H1 (cell line): ENCODE results near the gene BBC3. TPM values are rescaled to one million over a fixed set of nuclear protein-coding genes. Genes with fewer than 3 reads are reported as not detected.

Experiments used
- CEBPB ChIP-seq: IDR thresholded peaks from 2 replicates; pipeline ENCODE4 v1.6.1; 2012; ENCODE audit warnings: low read depth, low read length
- EGR1 ChIP-seq: IDR thresholded peaks from 2 replicates; pipeline ENCODE4 v1.6.1; 2011; ENCODE audit warnings: low read depth, low read length, borderline replicate concordance
- EZH2 ChIP-seq: fragments of 200-600 bp; sonication (generic); IDR thresholded peaks from 2 replicates; pipeline ENCODE4 v1.7.1; 2012; ENCODE audit warnings: low read depth, mild to moderate bottlenecking, moderate library complexity, low read length, inconsistent platforms; ENCODE audit not compliant: severe bottlenecking
- KDM1A ChIP-seq: fragments of 200-600, 300-600 bp; sonication (generic); IDR thresholded peaks from 2 replicates; pipeline ENCODE4 v1.7.1; 2016; ENCODE audit warnings: mild to moderate bottlenecking, low read length, borderline replicate concordance
- SP2 ChIP-seq: IDR thresholded peaks from 2 replicates; pipeline ENCODE4 v1.6.1; 2012; ENCODE audit warnings: mild to moderate bottlenecking, low read length, inconsistent platforms
- polyA plus RNA-seq, 7 experiments: library from polyadenylated mRNA; depleted of rRNA in 3 of 7; stranded (reverse) in 5 of 7; unstranded in 2 of 7; fragments of >200 nt in 5 of 7; fragments of 200-250 nt in 2 of 7; gene quantifications; 1 replicate in 5 of 7; 2 replicates in 1 of 7; 4 replicates in 1 of 7; pipeline versions ENCODE4 v1.2.1 to v1.2.3, GENCODE V29; 2011 to 2013; ENCODE audit warnings: missing spikeins in 2 of 7, mixed read lengths in 2 of 7
- total RNA-seq: library from RNA; stranded (reverse); fragmentation: NEBNext Ultra II Directional; extraction: Animal tissue kit (Norgen Biotek cat#: 25700); gene quantifications from 2 replicates; pipeline ENCODE4 v1.2.1, GENCODE V29; 2021

Gene BBC3
- total and polyA plus RNA-seq, 2 of the 8 experiments (the other 6 are each of a cell fraction or from before 2014, with no cell fraction given): 13.2 to 21.6 TPM

DNA sequence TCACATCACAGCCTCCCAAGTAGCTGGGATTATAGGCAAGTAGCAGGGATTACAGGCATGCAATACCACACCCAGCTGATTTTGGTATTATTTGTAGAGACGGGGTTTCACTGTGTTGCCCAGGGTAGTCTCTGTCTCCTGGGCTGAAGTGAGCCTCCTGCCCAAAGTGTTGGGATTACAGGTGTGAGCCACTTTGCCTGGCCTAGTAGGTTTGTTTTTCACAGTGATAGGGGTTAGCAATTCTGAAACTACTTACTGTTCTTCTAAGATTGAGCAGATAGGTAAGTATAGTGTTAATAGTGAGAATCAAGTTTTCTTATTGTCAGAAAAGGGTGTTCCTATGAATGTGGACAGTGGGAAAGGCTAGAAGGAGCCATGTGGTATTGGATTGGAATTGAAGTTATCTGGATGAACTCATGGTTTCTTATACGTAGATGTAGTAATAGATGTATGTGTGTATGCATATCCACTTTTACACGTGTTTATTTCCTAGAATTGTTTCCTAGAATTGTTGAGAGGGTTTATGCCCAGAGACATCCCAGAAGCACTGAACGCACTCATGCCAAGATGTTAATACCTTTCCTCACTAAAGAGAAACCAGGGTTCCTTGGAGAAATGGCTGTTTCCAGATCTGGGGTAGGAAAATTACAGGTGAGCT is 51.2 kb downstream of the BBC3 start (continued):
- no peak for TF ChIP-seq SP2
- no peak for TF ChIP-seq CEBPB
- TF ChIP-seq EGR1: no peak
- TF ChIP-seq KDM1A: no peak
- TF ChIP-seq EZH2: no peak
